Forelimb muscle (tissue), 1 donor: Measurements from ENCODE around the gene GPR151. TPM values are rescaled to one million over a fixed set of nuclear protein-coding genes. Genes with fewer than 3 reads are reported as not detected.

ENCODE experiments used
- polyA plus RNA-seq: library from polyadenylated mRNA; unstranded; fragments of 120-200 nt; gene quantifications from one replicate; pipeline ENCODE4 v1.2.1, GENCODE V29; 2013; ENCODE audit not compliant: insufficient read length

GPR151 gene
- polyA plus RNA-seq, 1 donor, result not detected

Other genes starting within 250 kb of the GPR151 start
- 0.05 TPM for gene POU4F3, start 177.4 kb downstream of the GPR151 start, polyA plus RNA-seq
- 65.9 TPM for gene TCERG1, start 68.9 kb downstream of the GPR151 start, polyA plus RNA-seq